GM18861 (cell line): ENCODE data around the gene RPGRIP1.
A peak's percentile ranks its signal among the peaks of the same experiment; 100 is the strongest.
"Not testable (repeated sequence)": the region's sequence is repeated elsewhere in the genome, so short reads cannot be mapped to it uniquely, and the experiment has no call there.

Experiments
- ATAC-seq: cut with Tn5 transposase; IDR thresholded peaks from one replicate; pipeline ENCODE4 v1.9.1; 2021; ENCODE audit not compliant: unreplicated experiment

RPGRIP1 gene

DNA sequence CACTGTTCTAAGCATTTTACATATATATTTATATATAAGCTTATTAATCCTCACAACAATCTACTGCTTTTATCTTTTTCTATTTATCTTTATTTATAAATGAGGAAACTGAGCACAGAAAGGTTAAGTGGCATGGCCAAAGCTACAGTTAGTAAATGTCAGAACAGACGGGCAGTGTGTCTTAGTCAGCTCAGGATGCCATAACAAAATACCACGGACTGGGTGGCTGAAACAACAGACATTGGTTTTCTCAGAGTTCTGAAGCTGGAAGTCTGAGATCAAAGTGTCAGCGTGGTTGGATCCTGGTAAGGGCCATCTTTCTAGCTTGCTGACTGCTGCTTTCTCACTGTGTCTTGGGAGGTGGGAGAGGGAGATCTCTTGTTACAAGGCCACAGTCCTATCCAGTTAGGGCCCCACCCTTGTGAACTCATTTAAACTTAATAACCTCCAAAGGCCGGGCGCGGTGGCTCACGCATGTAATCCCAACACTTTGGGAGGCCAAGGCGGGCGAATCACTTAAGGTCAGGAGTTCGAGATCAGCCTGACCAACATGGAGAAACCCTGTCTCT is 19.8 kb downstream of the RPGRIP1 start:
- no peak for ATAC-seq

- no peak for ATAC-seq
Observed at GRCh38 chr14:21300892-21301291, 21.0 kb downstream of the RPGRIP1 start.

GRCh38 chr14:21302013-21302835 is 22.3 kb downstream of the RPGRIP1 start:
- ATAC-seq, result no peak

- ATAC-seq, result not testable (repeated sequence)
Observed at GRCh38 chr14:21302836-21303140, 22.9 kb downstream of the RPGRIP1 start.

DNA sequence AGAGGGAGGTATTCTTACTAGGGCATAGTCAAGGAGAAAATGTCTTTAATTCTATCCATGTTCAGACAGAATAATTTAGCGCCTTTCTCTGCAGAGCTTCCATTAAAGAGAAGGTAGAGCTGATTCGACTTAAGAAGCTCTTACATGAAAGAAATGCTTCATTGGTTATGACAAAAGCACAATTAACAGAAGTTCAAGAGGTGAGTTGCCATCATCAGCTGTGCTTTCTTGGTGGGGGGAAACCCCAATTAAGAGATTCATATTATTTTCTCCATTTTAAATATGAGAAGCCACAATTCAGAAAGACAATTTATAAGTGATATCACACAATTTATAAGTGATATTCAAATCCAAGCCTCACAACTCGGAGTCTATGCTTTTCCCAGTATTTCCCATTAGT is 27.8 kb downstream of the RPGRIP1 start:
- no peak for ATAC-seq

DNA sequence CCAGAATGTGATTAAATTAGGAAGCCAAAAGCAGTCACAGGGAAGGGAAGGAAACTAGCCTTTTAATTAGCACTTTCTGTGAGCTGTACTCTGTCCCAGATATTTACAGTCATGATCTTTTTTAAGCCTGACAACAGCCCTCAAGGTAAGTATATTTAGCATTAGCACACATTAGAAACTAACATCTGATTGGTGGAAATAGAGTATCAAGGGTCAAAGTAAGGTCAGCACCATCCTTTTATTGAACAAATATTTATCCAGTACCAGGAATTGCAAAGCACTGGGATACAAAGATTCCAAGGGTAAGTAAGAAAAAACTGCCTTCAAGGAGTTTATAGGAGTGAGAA is 28.2 kb downstream of the RPGRIP1 start:
- peak; percentile 19 for ATAC-seq

GRCh38 chr14:21308479-21309237 is 28.8 kb downstream of the RPGRIP1 start:
- ATAC-seq, result peak; percentile 73

DNA sequence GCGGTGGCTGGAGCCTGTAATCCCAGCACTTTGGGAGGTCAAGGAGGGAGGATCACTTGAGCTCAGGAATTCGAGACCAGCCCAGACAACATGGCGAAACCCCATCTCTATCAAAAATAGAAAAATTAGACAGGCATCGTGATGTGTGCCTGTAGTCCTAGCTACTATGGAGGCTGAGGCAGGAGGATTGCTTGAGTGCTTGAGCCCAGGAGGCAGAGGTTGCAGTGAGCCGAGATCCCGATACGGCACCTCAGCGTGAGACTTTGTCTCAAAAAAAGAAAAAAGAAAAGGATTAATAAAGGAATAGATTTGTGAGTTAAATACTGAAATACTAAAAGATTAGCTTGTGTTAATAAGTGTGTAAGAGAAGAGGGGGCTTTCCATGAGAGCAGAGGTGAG is 29.4 kb downstream of the RPGRIP1 start:
- ATAC-seq, result no peak

- no peak for ATAC-seq
Observed at GRCh38 chr14:21309956-21310355, 30.1 kb downstream of the RPGRIP1 start.

DNA sequence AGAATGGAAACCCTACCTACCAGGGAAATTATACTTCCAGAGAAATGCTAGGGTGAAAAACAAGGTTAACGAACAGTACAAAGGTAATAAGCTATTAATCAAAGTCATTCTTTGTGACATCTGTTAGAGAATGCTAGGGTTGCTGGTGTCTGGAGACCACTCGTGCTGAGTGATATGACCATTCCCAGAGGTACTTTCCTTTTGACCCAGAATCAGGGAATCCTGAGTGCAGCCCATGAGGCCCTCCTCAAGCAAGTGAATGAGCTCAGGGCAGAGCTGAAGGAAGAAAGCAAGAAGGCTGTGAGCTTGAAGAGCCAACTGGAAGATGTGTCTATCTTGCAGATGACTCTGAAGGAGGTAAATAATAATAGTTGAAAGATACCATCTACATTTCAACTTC is 31.7 kb downstream of the RPGRIP1 start:
- no peak for ATAC-seq

- no peak for ATAC-seq
Observed at GRCh38 chr14:21313512-21313911, 33.6 kb downstream of the RPGRIP1 start.

DNA sequence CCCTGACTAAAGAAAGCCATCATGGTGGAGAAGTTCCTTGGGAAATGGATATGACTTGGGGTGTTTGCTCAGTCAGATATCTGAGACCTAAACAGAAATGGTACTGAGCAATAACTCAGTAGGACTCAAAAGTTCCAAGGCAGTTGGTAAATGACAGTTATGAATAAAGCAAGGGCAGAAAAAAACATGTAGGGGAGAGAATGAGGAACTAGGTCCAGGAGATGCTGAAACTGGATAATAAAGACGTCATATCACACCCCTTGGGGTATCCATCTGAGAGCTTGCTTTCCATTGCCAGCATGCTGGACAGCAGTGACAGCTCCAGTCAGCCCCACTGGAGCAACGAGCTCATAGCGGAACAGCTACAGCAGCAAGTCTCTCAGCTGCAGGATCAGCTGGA is 37.5 kb downstream of the RPGRIP1 start:
- no peak for ATAC-seq

DNA sequence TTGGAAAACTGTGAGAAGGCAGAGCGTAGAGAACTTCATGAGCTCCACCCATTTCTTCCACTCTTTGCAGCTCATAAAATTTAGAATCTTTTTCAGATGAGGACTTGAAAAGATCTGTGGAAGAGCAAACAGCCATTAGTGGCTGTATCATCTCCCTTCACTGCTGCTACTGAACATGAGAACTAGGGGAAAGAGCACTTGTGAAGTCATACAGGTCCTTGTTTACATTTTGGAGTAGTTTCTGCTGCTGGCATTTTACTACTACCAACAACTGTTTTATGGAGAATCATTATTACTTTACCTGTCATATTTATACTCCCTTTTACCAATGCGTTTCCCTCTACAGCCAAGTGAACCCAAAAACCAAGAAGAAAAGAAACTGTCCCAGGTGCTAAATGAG is 41.0 kb downstream of the RPGRIP1 start:
- ATAC-seq, result no peak

GRCh38 chr14:21322716-21323115 is 42.8 kb downstream of the RPGRIP1 start:
- no peak for ATAC-seq

DNA sequence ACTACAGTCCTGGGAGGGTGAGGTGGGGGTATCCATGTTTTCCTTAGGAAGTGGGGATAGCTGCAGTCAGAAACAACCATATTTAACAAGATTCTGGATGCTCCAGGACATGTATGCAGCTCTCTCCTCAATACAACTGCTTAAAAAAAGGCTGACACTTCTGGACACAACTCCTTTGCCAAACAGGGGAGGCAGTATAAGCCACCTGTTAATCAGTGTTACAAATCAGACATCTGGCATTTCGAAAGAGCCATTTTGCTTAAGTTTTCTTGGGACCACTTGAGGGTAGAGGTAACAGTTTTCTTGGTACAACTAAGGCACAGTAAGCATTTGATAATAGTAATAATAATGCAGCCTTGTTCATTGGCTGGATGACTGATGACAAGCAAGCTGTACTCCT is 47.1 kb downstream of the RPGRIP1 start:
- ATAC-seq, result no peak
